HG03097 (cell line): Measurements from ENCODE around the gene ZNF536.
"Not testable (repeated sequence)": the region's sequence is repeated elsewhere in the genome, so short reads cannot be mapped to it uniquely, and the experiment has no call there.

Experiments
- ATAC-seq: cut with Tn5 transposase; IDR thresholded peaks from one replicate; pipeline ENCODE4 v1.9.1; 2021; ENCODE audit not compliant: unreplicated experiment, low FRiP score

The ZNF536 gene

DNA sequence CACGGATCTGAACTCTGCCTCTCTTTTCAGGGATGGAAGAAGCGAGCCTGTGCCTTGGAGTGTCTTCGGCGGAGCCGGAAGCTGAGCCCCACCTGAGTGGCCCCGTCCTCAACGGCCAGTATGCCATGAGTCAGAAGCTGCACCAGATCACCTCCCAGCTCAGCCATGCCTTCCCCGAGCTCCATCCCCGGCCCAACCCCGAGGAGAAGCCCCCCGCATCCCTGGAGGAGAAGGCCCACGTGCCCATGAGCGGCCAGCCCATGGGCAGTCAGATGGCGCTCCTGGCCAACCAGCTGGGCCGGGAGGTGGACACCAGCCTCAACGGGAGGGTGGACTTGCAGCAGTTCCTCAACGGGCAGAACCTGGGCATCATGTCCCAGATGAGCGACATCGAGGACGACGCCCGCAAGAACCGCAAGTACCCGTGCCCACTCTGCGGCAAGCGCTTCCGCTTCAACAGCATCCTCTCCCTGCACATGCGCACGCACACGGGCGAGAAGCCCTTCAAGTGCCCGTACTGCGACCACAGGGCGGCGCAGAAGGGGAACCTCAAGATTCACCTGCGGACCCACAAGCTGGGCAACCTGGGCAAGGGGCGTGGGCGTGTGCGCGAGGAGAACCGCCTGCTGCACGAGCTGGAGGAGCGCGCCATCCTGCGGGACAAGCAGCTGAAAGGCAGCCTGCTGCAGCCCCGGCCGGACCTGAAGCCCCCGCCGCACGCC, 71.5 kb downstream of the ZNF536 start:
- no peak for ATAC-seq

DNA sequence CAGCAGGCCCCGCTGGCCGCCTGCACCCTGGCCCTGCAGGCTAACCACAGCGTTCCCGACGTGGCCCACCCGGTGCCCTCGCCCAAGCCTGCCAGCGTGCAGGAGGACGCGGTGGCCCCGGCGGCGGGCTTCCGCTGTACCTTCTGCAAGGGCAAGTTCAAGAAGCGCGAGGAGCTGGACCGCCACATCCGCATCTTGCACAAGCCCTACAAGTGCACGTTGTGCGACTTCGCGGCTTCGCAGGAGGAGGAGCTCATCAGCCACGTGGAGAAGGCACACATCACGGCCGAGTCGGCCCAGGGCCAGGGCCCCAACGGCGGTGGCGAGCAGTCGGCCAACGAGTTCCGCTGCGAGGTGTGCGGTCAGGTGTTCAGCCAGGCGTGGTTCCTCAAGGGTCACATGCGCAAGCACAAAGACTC, 72.1 kb downstream of the ZNF536 start:
- ATAC-seq = no peak

DNA sequence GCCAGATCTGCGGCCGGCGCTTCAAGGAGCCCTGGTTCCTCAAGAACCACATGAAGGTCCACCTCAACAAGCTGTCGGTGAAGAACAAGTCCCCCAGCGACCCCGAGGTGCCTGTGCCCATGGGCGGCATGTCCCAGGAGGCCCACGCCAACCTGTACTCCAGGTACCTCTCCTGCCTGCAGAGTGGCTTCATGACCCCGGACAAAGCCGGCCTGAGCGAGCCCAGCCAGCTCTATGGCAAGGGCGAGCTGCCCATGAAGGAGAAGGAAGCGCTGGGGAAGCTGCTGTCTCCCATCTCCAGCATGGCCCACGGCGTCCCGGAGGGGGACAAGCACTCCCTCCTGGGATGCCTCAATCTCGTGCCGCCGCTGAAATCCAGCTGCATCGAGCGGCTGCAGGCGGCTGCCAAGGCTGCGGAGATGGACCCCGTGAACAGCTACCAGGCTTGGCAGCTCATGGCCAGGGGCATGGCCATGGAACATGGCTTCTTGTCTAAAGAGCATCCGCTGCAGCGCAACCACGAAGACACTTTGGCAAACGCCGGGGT, 72.6 kb downstream of the ZNF536 start:
- ATAC-seq = no peak

GRCh38 chr19:30445385-30445784, 73.2 kb downstream of the ZNF536 start:
- ATAC-seq = no peak

- not testable (repeated sequence) for ATAC-seq
These were observed 73.9 kb downstream of the ZNF536 start for GRCh38 chr19:30446120-30446519.

- ATAC-seq = no peak
These were observed 74.8 kb downstream of the ZNF536 start for GRCh38 chr19:30446850-30447552.

DNA sequence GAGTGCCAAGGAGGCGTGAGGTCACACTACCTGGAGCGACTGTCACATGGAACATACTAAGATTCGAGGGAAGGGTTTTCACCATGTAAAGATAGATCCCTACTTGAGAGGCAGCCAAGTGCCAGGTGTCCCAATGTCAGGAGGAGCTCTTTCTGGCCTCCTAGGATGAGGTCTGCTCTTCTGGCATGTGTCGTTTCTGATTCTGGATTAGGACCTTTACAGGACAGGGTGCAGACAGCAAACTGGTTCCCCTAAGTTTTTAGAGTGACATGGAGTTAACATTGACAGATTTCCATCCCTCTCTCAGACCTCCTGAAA, 75.3 kb downstream of the ZNF536 start:
- ATAC-seq = no peak

- no peak for ATAC-seq
These were observed 76.3 kb downstream of the ZNF536 start for GRCh38 chr19:30448386-30449077.

DNA sequence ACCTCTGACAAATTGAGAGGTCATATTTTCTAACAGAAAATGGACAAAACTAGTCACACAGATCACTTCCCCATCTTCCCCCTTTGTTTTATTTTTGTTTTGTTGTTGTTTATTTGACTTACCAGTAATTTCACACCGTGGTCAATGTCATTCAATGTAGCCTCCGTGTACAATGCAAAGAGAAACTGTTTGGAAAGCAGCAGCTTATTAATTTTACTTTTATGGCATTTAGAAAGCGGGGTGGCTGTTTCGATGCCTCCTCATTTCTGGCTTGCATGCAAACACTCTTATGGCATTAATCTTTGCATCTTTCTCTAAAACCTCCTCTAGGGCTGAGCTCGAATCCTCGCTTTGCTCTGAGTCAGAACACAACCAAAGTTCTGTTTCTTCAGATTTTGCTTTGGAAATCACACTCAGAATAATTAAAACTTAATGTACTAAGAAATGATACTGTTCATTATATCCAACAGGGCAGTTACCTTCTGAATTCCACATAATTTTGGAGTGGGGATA, 77.0 kb downstream of the ZNF536 start:
- ATAC-seq = no peak

DNA sequence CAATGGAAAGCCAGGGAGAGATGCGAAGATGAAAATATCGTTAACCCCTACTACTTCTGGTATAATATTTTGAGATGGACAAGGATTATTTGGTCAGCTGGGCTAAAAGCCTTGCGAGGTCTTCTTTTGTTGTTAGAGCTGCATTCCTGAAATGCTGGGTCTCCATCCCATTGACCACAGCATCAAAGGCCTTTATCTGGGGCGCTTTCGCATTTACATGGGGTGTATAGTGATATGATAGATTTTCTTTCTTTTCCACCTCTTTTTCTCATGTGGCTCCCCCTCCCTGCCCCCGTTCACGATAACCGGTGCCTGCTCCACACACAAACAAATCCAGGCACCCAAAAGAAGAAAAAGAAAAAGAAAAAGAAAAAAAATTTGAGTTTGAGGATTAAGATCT, 77.5 kb downstream of the ZNF536 start:
- ATAC-seq = no peak

DNA sequence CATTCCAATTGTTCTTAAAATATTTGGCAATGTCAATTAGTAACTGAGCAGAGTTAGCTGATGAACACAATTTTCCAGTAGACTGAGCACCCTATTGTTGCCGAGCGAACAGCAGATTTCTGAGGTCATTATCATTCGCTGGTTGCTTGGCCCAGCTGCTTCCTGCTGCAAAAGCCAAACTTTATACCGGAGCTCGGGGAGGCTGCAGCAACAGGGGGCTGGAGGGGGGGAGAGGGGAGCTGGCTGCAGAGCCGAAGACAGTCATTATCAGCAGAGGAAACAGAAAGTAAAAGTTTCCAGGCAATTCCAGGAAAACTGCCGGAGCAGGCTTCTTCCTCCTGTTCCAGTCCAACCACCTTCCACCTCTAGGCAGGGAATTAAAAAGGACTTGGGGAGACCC, 77.9 kb downstream of the ZNF536 start:
- ATAC-seq = no peak

GRCh38 chr19:30450835-30451321, 78.7 kb downstream of the ZNF536 start:
- no peak for ATAC-seq

DNA sequence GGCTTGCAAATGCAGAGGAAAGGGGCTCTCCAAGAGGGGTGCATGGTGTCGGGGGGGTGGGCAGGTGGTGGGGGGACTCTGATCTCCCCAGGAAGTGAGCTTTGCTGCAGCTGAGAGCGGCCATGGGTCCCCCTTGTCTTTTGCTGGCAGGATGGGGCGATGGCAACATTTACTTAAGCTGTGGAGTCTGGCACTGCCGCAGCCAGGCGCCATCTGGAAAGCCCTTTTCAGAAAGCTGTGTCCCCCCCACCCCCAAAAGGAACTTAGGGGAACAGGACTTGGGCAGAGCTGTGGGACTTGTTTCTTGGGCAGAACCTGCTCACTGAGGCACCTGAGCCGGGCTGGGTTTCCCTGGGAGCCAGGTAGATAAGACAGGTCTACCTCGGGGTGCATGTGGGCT, 80.7 kb downstream of the ZNF536 start:
- no peak for ATAC-seq

DNA sequence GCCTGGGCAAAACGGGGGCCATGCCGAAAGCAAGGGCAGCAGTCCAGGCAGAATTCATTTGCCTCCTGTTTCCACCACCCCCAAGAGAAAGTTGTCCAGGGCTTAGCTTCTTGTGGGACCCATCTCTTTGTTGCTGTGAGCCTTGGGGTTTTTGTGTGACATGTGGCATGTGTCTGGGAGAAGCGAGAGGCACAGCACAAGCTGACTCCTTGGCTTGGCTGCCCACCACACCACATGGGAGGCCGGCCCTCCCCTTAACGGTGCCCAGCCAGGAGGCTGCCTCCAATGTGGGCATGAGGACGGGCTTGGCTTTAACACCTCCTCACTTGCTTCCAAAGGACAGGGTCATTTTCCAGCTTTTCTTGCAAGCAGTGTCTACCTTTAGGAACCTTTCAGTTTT, 81.6 kb downstream of the ZNF536 start:
- ATAC-seq = no peak

GRCh38 chr19:30455881-30456280, 83.7 kb downstream of the ZNF536 start:
- no peak for ATAC-seq

GRCh38 chr19:30457484-30457883, 85.3 kb downstream of the ZNF536 start:
- no peak for ATAC-seq

DNA sequence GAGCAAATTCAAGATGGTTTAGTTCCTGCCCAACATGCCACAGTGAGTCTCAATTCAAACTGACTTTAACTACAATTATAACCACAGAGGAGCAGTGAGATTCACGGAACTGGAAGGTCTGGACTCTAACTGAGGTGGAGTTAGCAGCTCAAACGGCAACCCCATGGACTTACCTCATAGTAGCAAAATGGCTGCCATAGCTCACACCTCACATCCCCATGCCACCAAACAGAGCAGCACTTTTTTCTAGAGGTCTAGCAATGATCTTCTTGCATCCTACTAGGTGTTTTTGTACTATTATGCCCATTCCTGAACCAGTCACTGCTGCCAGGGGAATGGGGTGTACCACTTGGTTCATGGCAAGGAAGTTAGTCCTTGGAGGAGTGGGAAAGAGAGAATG, 87.7 kb downstream of the ZNF536 start:
- no peak for ATAC-seq

- no peak for ATAC-seq
These were observed 92.0 kb downstream of the ZNF536 start for GRCh38 chr19:30464162-30464561.

DNA sequence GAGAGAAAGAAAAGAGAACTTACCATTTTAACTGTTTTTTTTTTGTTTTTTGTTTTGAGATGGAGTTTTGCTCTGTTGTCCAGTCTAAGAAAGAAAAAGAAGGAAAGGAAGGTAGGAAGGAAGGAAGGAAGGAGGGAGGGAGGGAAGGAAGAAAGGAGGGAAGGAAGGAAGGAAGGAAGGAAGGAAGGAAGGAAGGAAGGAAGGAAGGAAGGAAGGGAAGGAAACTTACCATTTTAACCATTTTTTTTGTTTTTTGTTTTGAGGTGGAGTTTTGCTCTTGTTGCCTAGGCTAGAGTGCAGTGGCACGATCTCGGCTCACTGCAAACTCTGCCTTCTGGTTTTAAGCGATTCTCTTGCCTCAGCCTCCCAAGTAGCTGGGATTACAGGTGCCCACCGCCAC, 94.4 kb downstream of the ZNF536 start:
- ATAC-seq = not testable (repeated sequence)

DNA sequence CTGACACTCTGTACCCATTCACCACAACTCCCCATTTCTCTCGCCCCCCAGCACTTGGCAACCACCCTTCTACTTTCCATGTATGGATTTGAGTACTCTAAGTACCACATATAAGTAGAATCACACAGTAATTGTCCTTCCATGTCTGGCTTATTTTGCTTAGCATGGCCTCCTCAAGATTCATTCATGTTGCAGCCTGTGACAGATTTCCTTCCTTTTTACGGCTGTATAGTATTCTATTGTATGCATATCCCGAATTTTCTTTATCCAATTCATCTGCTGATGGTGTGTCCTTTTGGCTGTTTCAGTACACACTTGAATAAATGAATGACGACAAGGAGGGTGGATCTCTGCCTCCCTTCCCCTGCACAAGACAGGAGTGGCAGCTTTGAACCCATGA, 95.1 kb downstream of the ZNF536 start:
- ATAC-seq = no peak

GRCh38 chr19:30469774-30470173, 97.6 kb downstream of the ZNF536 start:
- ATAC-seq = no peak
